Left ventricle myocardium inferior (tissue), 1 donor: Measurements from ENCODE around the gene TSPAN9. TPM values are rescaled to one million over a fixed set of nuclear protein-coding genes. Genes with fewer than 3 reads are reported as not detected.

Experiments
- DNase-seq: peaks from one replicate; pipeline ENCODE4 v3.0.0-alpha.2; 2020
- H3K27ac ChIP-seq: fragments of 200-600 bp; replicated peaks from 2 replicates; pipeline ENCODE4 v1.8.0; 2021
- H3K27me3 ChIP-seq: fragments of 200-600 bp; 2 replicates; pipeline ENCODE4 v1.8.0; 2021; ENCODE audit warnings: low read depth
- H3K36me3 ChIP-seq: fragments of 200-600 bp; 2 replicates; pipeline ENCODE4 v1.8.0; 2021
- H3K4me1 ChIP-seq: fragments of 200-600 bp; 2 replicates; pipeline ENCODE4 v1.8.0; 2021
- H3K4me3 ChIP-seq: fragments of 200-600 bp; 2 replicates; pipeline ENCODE4 v1.8.0; 2021; ENCODE audit warnings: mild to moderate bottlenecking, moderate library complexity
- H3K9me3 ChIP-seq: fragments of 200-600 bp; replicated peaks from 2 replicates; pipeline ENCODE4 v1.8.0; 2021
- intact Hi-C: fragments of 100-400 bp; cut with micrococcal nuclease; formaldehyde crosslinking; loops from one replicate; pipeline ENCODE4 v1.11.0; 2022
- total RNA-seq: library from RNA; stranded (reverse); fragmentation: NEBNext Ultra II Directional; extraction: Animal tissue kit (Norgen Biotek cat#: 25700); gene quantifications from one replicate; pipeline ENCODE4 v1.2.1, GENCODE V29; 2021
- TF ChIP-seq, protein P1 (sequence below): fragments of 200-600 bp; IDR thresholded peaks from 2 replicates; pipeline ENCODE4 v1.8.0; 2021; ENCODE audit warnings: antibody characterized with exemption, mild to moderate bottlenecking, borderline replicate concordance
- donor health status: DM: no; HTN: yes; CAD: no; lungs with severe emphysema.

Gene TSPAN9
- total RNA-seq, 1 donor from 2014 or later, result 305 TPM

DNA sequence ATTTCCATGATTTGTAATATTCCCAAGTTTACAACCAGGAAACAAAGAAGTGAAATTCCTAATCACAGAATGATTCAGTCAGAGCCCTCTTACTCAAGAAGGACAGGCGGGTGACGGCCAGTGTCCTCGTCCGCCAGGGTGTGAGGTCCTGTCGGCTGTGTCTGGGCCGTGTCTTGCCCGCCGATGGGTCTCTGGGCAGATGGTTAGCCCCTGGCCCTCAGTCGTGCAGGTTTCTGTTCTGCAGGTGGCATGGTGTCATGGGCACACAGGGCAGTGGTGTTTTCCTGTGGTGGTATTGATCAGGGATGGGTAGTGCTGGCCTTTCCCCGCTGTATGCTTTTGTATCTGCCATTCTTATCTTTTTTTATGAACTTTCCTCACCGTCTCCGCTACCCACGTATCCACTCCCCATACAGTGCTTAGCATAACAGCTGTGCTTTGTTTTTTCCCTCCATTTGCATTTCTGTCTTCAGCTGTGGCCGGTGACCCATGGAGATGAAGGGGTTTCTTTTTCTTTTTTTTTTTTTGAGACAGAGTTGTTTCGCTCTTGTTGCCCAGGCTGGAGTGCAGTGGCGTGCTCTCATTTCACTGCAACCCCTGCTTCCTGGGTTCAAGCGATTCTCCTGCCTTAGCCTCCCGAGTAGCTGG lies 100.7 kb downstream of the TSPAN9 start:
- Histone ChIP-seq H3K27me3 (no peaks in the 10 kb centered on the region), H3K27ac (no peak overlapping the region), H3K9me3 (no peaks in the 10 kb centered on the region), H3K4me1 (peaks cover 80% of the 10 kb centered on the region), H3K4me3 (no peak overlapping the region), H3K36me3 (no peaks in the 10 kb centered on the region)
- TF ChIP-seq, protein P1, sequence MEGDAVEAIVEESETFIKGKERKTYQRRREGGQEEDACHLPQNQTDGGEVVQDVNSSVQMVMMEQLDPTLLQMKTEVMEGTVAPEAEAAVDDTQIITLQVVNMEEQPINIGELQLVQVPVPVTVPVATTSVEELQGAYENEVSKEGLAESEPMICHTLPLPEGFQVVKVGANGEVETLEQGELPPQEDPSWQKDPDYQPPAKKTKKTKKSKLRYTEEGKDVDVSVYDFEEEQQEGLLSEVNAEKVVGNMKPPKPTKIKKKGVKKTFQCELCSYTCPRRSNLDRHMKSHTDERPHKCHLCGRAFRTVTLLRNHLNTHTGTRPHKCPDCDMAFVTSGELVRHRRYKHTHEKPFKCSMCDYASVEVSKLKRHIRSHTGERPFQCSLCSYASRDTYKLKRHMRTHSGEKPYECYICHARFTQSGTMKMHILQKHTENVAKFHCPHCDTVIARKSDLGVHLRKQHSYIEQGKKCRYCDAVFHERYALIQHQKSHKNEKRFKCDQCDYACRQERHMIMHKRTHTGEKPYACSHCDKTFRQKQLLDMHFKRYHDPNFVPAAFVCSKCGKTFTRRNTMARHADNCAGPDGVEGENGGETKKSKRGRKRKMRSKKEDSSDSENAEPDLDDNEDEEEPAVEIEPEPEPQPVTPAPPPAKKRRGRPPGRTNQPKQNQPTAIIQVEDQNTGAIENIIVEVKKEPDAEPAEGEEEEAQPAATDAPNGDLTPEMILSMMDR, result no peak
- no peak for DNase-seq
- intact Hi-C loops, result no loop called here

GRCh38 chr12:3178671-3179313 lies 101.6 kb downstream of the TSPAN9 start:
- Histone ChIP-seq H3K9me3 (no peaks in the 10 kb centered on the region), H3K27me3 (no peaks in the 10 kb centered on the region), H3K27ac (no peak overlapping the region), H3K4me3 (no peak overlapping the region), H3K4me1 (peaks cover 78% of the 10 kb centered on the region), H3K36me3 (no peaks in the 10 kb centered on the region)
- DNase-seq, result no peak
- TF ChIP-seq, protein P1, result no peak
- intact Hi-C loops, result no loop called here

- H3K36me3 ChIP-seq, result no peaks in the 10 kb centered on the region
- H3K4me3 ChIP-seq, result no peak overlapping the region
- intact Hi-C loops, result no loop called here
Observed at GRCh38 chr12:3179731-3180130, 102.6 kb downstream of the TSPAN9 start.

DNA sequence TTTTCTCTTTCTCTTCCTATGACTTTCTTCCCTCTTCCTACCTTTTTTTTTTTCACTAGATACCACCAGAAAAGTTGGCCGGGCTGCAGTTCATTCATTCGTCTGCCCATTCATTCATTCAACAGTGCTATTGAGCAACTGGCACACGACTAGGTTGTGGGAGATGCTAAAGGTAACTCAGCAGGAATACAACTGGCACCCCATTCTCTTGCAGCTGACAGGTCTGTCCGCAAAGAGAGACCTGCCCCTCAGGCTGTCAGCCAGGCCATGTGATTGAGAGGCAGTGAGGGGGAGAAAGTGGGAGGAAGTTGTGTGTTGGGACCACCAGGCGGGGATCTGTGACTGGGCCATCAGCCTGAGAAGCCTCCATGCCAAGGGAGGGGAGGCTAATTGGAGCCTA lies 105.2 kb downstream of the TSPAN9 start:
- no peak overlapping the region for H3K27ac ChIP-seq
- no peak overlapping the region for H3K4me3 ChIP-seq
- peaks cover 87% of the 10 kb centered on the region for H3K4me1 ChIP-seq
- no peaks in the 10 kb centered on the region for H3K36me3 ChIP-seq
- TF ChIP-seq, protein P1, result no peak
- intact Hi-C loops, result no loop called here
- no peaks in the 10 kb centered on the region for H3K27me3 ChIP-seq
- no peaks in the 10 kb centered on the region for H3K9me3 ChIP-seq
- no peak for DNase-seq

More at GRCh38 chr12:3179731-3180130, 102.6 kb downstream of the TSPAN9 start:
- TF ChIP-seq, protein P1, result no peak
- H3K27ac ChIP-seq, result no peak overlapping the region
- no peaks in the 10 kb centered on the region for H3K9me3 ChIP-seq
- peaks cover 84% of the 10 kb centered on the region for H3K4me1 ChIP-seq
- H3K27me3 ChIP-seq, result no peaks in the 10 kb centered on the region
- DNase-seq, result no peak

- peak overlapping the region; percentile 92 for H3K27ac ChIP-seq
Observed at GRCh38 chr12:3184485-3184884, 107.3 kb downstream of the TSPAN9 start.

More at GRCh38 chr12:3184485-3184884, 107.3 kb downstream of the TSPAN9 start:
- Histone ChIP-seq H3K27me3 (no peaks in the 10 kb centered on the region), H3K4me1 (peaks cover 88% of the 10 kb centered on the region), H3K36me3 (no peaks in the 10 kb centered on the region), H3K4me3 (peak overlapping the region; percentile 3), H3K9me3 (no peaks in the 10 kb centered on the region)
- DNase-seq, result no peak
- TF ChIP-seq, protein P1, result no peak
- intact Hi-C loops, result no loop called here
